ENCODE measurements around the gene CAV1. TPM values are rescaled to one million over a fixed set of nuclear protein-coding genes. Genes with fewer than 3 reads are reported as not detected.
A peak's percentile ranks its signal among the peaks of the same experiment; 100 is the strongest.

The CAV1 gene
- total and polyA plus RNA-seq, 2 experiments from 2014 or later: 16.0 to 21.1 TPM

GRCh38 chr7:116527521-116527920 is 2.7 kb downstream of the CAV1 start:
- no peak for ATAC-seq
- Histone ChIP-seq H4K20me1 (replicated peaks; ENCODE audit: insufficient read depth) (no peaks in the 10 kb centered on the region), H3K4me3 (peak overlapping the region; percentile 83; the same call in 1 of the 2 replicates), H3K9me2 (ENCODE audit: insufficient read depth) (no peaks in the 10 kb centered on the region), H3K27ac (ENCODE audit: low read depth) (no peak overlapping the region), H3K79me2 (replicated peaks; ENCODE audit: insufficient read depth) (no peaks in the 10 kb centered on the region), H3K36me3 (ENCODE audit: insufficient read depth) (no peaks in the 10 kb centered on the region), H3K4me1 (ENCODE audit: insufficient read depth) (peaks cover 32% of the 10 kb centered on the region), H2AFZ (no peak overlapping the region), H3K4me2 (peak overlapping the region; percentile 93), H3K27me3 (ENCODE audit: insufficient read depth) (peaks cover 14% of the 10 kb centered on the region), H3F3A (replicated peaks; ENCODE audit: low read depth) (no peaks in the 10 kb centered on the region)
- DNase-seq (ENCODE audit: low spot score): no peak
- H3K4me1 Mint-ChIP-seq: peaks cover 36% of the 10 kb centered on the region
- no peaks in the 10 kb centered on the region for H3K9me3 Mint-ChIP-seq
- peak overlapping the region; percentile 92; the same call in 1 of the 3 replicates for H3K4me3 Mint-ChIP-seq
- H3K36me3 Mint-ChIP-seq (ENCODE audit: low read depth): no peaks in the 10 kb centered on the region
- peaks cover 36% of the 10 kb centered on the region for H3K27me3 Mint-ChIP-seq (ENCODE audit: insufficient read depth, low read depth, poor library complexity)
- H3K27ac Mint-ChIP-seq: no peak overlapping the region
- TF ChIP-seq CREB1 (CRISPR knock-in tag; IDR thresholded peaks at IDR 0.05; ENCODE audit: low read depth) (no peak), STAT1 (IDR thresholded peaks at IDR 0.05; ENCODE audit: unreplicated experiment) (no peak), POLR2AphosphoS5 (IDR thresholded peaks at IDR 0.05; ENCODE audit: low read depth) (no peak)
- TF ChIP-seq, protein P1, sequence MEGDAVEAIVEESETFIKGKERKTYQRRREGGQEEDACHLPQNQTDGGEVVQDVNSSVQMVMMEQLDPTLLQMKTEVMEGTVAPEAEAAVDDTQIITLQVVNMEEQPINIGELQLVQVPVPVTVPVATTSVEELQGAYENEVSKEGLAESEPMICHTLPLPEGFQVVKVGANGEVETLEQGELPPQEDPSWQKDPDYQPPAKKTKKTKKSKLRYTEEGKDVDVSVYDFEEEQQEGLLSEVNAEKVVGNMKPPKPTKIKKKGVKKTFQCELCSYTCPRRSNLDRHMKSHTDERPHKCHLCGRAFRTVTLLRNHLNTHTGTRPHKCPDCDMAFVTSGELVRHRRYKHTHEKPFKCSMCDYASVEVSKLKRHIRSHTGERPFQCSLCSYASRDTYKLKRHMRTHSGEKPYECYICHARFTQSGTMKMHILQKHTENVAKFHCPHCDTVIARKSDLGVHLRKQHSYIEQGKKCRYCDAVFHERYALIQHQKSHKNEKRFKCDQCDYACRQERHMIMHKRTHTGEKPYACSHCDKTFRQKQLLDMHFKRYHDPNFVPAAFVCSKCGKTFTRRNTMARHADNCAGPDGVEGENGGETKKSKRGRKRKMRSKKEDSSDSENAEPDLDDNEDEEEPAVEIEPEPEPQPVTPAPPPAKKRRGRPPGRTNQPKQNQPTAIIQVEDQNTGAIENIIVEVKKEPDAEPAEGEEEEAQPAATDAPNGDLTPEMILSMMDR (conservative IDR thresholded peaks at IDR 0.05; ENCODE audit: low read depth in 2 of 2): no peak

- H3K27ac Mint-ChIP-seq: no peak overlapping the region
- no peaks in the 10 kb centered on the region for H3K9me2 ChIP-seq (ENCODE audit: insufficient read depth)
- H3K4me1 ChIP-seq (ENCODE audit: insufficient read depth): peaks cover 28% of the 10 kb centered on the region
- no peak for DNase-seq (ENCODE audit: low spot score)
- ATAC-seq: no peak
- H3K4me3 Mint-ChIP-seq: no peak overlapping the region; the same call in 2 of the 3 replicates
- no peak overlapping the region for H3K27ac ChIP-seq (ENCODE audit: low read depth)
- H4K20me1 ChIP-seq (replicated peaks; ENCODE audit: insufficient read depth): no peaks in the 10 kb centered on the region
- peaks cover 14% of the 10 kb centered on the region for H3K27me3 ChIP-seq (ENCODE audit: insufficient read depth)
- H3K4me2 ChIP-seq: peak overlapping the region; percentile 93; the same call in 1 of the 2 replicates
- H3K27me3 Mint-ChIP-seq (ENCODE audit: insufficient read depth, low read depth, poor library complexity): peaks cover 36% of the 10 kb centered on the region
- peaks cover 31% of the 10 kb centered on the region for H3K4me1 Mint-ChIP-seq
- no peaks in the 10 kb centered on the region for H3K36me3 ChIP-seq (ENCODE audit: insufficient read depth)
- no peak overlapping the region for H2AFZ ChIP-seq
- H3K4me3 ChIP-seq: no peak overlapping the region
- no peaks in the 10 kb centered on the region for H3F3A ChIP-seq (replicated peaks; ENCODE audit: low read depth)
- H3K36me3 Mint-ChIP-seq (ENCODE audit: low read depth): no peaks in the 10 kb centered on the region
- H3K79me2 ChIP-seq (replicated peaks; ENCODE audit: insufficient read depth): no peaks in the 10 kb centered on the region
- no peaks in the 10 kb centered on the region for H3K9me3 Mint-ChIP-seq
- TF ChIP-seq ZNF462 (CRISPR knock-in tag; IDR thresholded peaks at IDR 0.05) (no peak), POLR2AphosphoS5 (IDR thresholded peaks at IDR 0.05; ENCODE audit: low read depth) (no peak), EZH2 (IDR thresholded peaks at IDR 0.05; ENCODE audit: low read depth, unreplicated experiment) (no peak), CREB1 (CRISPR knock-in tag; IDR thresholded peaks at IDR 0.05; ENCODE audit: low read depth) (no peak)
- TF ChIP-seq, protein P2, sequence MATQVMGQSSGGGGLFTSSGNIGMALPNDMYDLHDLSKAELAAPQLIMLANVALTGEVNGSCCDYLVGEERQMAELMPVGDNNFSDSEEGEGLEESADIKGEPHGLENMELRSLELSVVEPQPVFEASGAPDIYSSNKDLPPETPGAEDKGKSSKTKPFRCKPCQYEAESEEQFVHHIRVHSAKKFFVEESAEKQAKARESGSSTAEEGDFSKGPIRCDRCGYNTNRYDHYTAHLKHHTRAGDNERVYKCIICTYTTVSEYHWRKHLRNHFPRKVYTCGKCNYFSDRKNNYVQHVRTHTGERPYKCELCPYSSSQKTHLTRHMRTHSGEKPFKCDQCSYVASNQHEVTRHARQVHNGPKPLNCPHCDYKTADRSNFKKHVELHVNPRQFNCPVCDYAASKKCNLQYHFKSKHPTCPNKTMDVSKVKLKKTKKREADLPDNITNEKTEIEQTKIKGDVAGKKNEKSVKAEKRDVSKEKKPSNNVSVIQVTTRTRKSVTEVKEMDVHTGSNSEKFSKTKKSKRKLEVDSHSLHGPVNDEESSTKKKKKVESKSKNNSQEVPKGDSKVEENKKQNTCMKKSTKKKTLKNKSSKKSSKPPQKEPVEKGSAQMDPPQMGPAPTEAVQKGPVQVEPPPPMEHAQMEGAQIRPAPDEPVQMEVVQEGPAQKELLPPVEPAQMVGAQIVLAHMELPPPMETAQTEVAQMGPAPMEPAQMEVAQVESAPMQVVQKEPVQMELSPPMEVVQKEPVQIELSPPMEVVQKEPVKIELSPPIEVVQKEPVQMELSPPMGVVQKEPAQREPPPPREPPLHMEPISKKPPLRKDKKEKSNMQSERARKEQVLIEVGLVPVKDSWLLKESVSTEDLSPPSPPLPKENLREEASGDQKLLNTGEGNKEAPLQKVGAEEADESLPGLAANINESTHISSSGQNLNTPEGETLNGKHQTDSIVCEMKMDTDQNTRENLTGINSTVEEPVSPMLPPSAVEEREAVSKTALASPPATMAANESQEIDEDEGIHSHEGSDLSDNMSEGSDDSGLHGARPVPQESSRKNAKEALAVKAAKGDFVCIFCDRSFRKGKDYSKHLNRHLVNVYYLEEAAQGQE (IDR thresholded peaks at IDR 0.05; ENCODE audit: unreplicated experiment): no peak
These were observed 3.4 kb downstream of the CAV1 start for GRCh38 chr7:116528008-116528789.
